HG02610 (cell line): ENCODE data around the gene RRP1.
"Not testable (repeated sequence)": the region's sequence is repeated elsewhere in the genome, so short reads cannot be mapped to it uniquely, and the experiment has no call there.

ENCODE experiments used
- ATAC-seq: cut with Tn5 transposase; IDR thresholded peaks from one replicate; pipeline ENCODE4 v1.9.1; 2021; ENCODE audit warnings: mild to moderate bottlenecking, moderate library complexity; ENCODE audit not compliant: unreplicated experiment

The RRP1 gene

GRCh38 chr21:43815991-43816390, 26.6 kb downstream of the RRP1 start:
- no peak for ATAC-seq

GRCh38 chr21:43816611-43817071, 27.3 kb downstream of the RRP1 start:
- no peak for ATAC-seq

- ATAC-seq = no peak
These were observed 28.0 kb downstream of the RRP1 start for GRCh38 chr21:43817157-43818086.

- ATAC-seq = no peak
These were observed 29.3 kb downstream of the RRP1 start for GRCh38 chr21:43818685-43819084.

- ATAC-seq = no peak
These were observed 30.4 kb downstream of the RRP1 start for GRCh38 chr21:43819511-43820405.

- ATAC-seq = no peak
These were observed 31.1 kb downstream of the RRP1 start for GRCh38 chr21:43820466-43820865.

- ATAC-seq = not testable (repeated sequence)
These were observed 32.8 kb downstream of the RRP1 start for GRCh38 chr21:43822166-43822565.

GRCh38 chr21:43822741-43823140, 33.4 kb downstream of the RRP1 start:
- not testable (repeated sequence) for ATAC-seq

- no peak for ATAC-seq
These were observed 35.2 kb downstream of the RRP1 start for GRCh38 chr21:43824333-43825241.

- no peak for ATAC-seq
These were observed 36.0 kb downstream of the RRP1 start for GRCh38 chr21:43825242-43825935.

- ATAC-seq = no peak
These were observed 36.7 kb downstream of the RRP1 start for GRCh38 chr21:43825936-43826622.

GRCh38 chr21:43826623-43826974, 37.2 kb downstream of the RRP1 start:
- ATAC-seq = no peak

- ATAC-seq = no peak
These were observed 37.7 kb downstream of the RRP1 start for GRCh38 chr21:43827015-43827611.

- no peak for ATAC-seq
These were observed 39.8 kb downstream of the RRP1 start for GRCh38 chr21:43829161-43829560.

GRCh38 chr21:43829575-43830119, 40.3 kb downstream of the RRP1 start:
- no peak for ATAC-seq

- ATAC-seq = no peak
These were observed 42.8 kb downstream of the RRP1 start for GRCh38 chr21:43832158-43832550.

- ATAC-seq = no peak
These were observed 43.3 kb downstream of the RRP1 start for GRCh38 chr21:43832648-43833047.

- ATAC-seq = no peak
These were observed 44.9 kb downstream of the RRP1 start for GRCh38 chr21:43834146-43834905.
